Natural killer cell treated with Interleukin-12 subunit alpha and Interleukin-12 subunit beta and Interleukin-15 and Interleukin-18, amount 100 ng/mL, for 72 hours (primary cell): ENCODE results near the gene KCNMA1. TPM values are rescaled to one million over a fixed set of nuclear protein-coding genes. Genes with fewer than 3 reads are reported as not detected.
A peak's percentile ranks its signal among the peaks of the same experiment; 100 is the strongest.

Experiments used
- ATAC-seq, 2 donors: fragments of 150-1000 bp; cut with Tn5 transposase in 1 of 2; sonication (Bioruptor Pico), chemical (Tn5 transposase) in 1 of 2; 2 replicates each; pipeline ENCODE4 v1.10.0; 2021
- DNase-seq: peaks from one replicate; pipeline ENCODE4 v3.0.0; 2022; ENCODE audit warnings: low spot score
- H3K27ac Mint-ChIP-seq, 2 donors: 1 replicate in 1 of 2; 2 replicates in 1 of 2; pipeline ENCODE4 v1.8.0; 2022; ENCODE audit warnings: mixed read lengths in 2 of 2, mild to moderate bottlenecking in 1 of 2, moderate library complexity in 1 of 2
- H3K27me3 Mint-ChIP-seq, 2 donors: 1 replicate in 1 of 2; 2 replicates in 1 of 2; pipeline ENCODE4 v1.8.0; 2022; ENCODE audit warnings: mixed read lengths in 2 of 2
- H3K36me3 Mint-ChIP-seq: one replicate; pipeline ENCODE4 v1.8.0; 2022; ENCODE audit warnings: mixed read lengths
- H3K4me1 Mint-ChIP-seq, 2 donors: 1 replicate in 1 of 2; 2 replicates in 1 of 2; pipeline ENCODE4 v1.8.0; 2022; ENCODE audit warnings: low read depth in 2 of 2, mixed read lengths in 2 of 2, mild to moderate bottlenecking in 1 of 2
- H3K4me3 Mint-ChIP-seq: one replicate; pipeline ENCODE4 v1.8.0; 2022; ENCODE audit warnings: mixed read lengths
- H3K9me3 Mint-ChIP-seq: 2 replicates; pipeline ENCODE4 v1.8.0; 2022; ENCODE audit warnings: mixed read lengths
- total RNA-seq, 2 donors: library from RNA; stranded (reverse); gene quantifications; one replicate each; pipeline ENCODE4 v1.2.3, GENCODE V29; 2022

KCNMA1 gene
- total RNA-seq, 2 donors from 2014 or later, result 2.8 TPM; not detected in 1

- no peak for DNase-seq
- Mint-ChIP-seq H3K4me1 (peaks cover 0 to 3% of the 10 kb centered on the region in 2 donors), H3K27ac (no peak overlapping the region), H3K27me3 (peaks cover 60 to 72% of the 10 kb centered on the region in 2 donors), H3K9me3 (no peaks in the 10 kb centered on the region), H3K4me3 (no peak overlapping the region), H3K36me3 (no peaks in the 10 kb centered on the region)
- ATAC-seq, result no peak
Observed at GRCh38 chr10:77636282-77636966, 1.2 kb downstream of the KCNMA1 start.

- H3K4me1 Mint-ChIP-seq, result peaks cover 0 to 3% of the 10 kb centered on the region in 2 donors
- no peak overlapping the region for H3K27ac Mint-ChIP-seq
- DNase-seq, result no peak
- H3K4me3 Mint-ChIP-seq, result no peak overlapping the region
- H3K9me3 Mint-ChIP-seq, result no peaks in the 10 kb centered on the region
- ATAC-seq, result no peak
- H3K27me3 Mint-ChIP-seq, result peaks cover 53 to 64% of the 10 kb centered on the region in 2 donors
- no peaks in the 10 kb centered on the region for H3K36me3 Mint-ChIP-seq
Observed at GRCh38 chr10:77635402-77636227, 2.0 kb downstream of the KCNMA1 start.

DNA sequence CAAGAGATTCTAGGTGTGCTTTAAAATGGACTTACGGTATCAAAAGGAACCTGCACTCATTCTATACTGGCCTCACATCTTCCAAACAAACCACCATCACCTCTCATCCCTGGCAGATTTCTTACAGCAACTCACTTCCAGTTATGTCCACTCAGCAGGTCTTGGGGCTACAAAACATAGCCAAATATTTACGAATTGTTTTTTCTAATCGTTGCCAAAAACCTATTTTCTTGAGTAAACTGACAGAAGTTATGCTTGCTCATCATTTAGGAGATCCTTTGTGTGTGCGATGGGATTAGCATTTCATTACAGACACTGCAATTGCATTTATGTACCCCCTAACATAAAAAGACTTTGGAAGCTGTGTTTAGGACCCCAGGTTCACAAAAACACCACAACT lies 2.7 kb downstream of the KCNMA1 start:
- DNase-seq (no peak), ATAC-seq (no peak)
- H3K9me3 Mint-ChIP-seq, result no peaks in the 10 kb centered on the region
- no peak overlapping the region for H3K27ac Mint-ChIP-seq
- peaks cover 47 to 58% of the 10 kb centered on the region in 2 donors for H3K27me3 Mint-ChIP-seq
- no peak overlapping the region for H3K4me3 Mint-ChIP-seq
- H3K4me1 Mint-ChIP-seq, result peaks cover 0 to 3% of the 10 kb centered on the region in 2 donors
- H3K36me3 Mint-ChIP-seq, result no peaks in the 10 kb centered on the region

DNA sequence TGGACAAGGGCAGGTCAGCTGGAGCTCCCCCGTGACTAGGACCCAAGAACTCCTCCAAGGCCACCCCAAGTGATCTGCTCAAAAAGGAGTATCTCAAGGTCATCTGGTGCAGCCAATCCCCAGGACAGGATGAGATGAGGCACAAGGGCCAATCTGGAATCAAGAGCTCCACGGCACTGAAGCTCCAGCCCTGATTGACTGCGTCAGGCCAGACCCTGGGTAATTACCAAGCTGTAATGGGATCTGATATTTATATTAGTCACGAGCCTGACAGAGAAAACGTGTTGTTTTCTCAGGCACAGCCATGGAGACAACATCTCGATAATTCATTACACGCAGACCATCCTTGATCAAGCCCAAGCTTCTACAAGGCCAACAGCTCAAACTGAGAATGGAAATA lies 4.2 kb downstream of the KCNMA1 start:
- Mint-ChIP-seq H3K4me1 (peaks cover 0 to 6% of the 10 kb centered on the region in 2 donors), H3K9me3 (no peaks in the 10 kb centered on the region), H3K36me3 (no peaks in the 10 kb centered on the region), H3K4me3 (no peak overlapping the region), H3K27ac (no peak overlapping the region), H3K27me3 (peaks cover 40 to 46% of the 10 kb centered on the region in 2 donors)
- ATAC-seq (no peak), DNase-seq (no peak)

- H3K9me3 Mint-ChIP-seq, result no peaks in the 10 kb centered on the region
- peaks cover 0 to 3% of the 10 kb centered on the region in 2 donors for H3K4me1 Mint-ChIP-seq
- no peak overlapping the region for H3K4me3 Mint-ChIP-seq
- DNase-seq (no peak), ATAC-seq (no peak)
- no peak overlapping the region for H3K27ac Mint-ChIP-seq
- H3K27me3 Mint-ChIP-seq, result peaks cover 32 to 37% of the 10 kb centered on the region in 2 donors
- no peaks in the 10 kb centered on the region for H3K36me3 Mint-ChIP-seq
Observed at GRCh38 chr10:77631241-77631640, 6.4 kb downstream of the KCNMA1 start.

GRCh38 chr10:77630507-77630848 lies 7.1 kb downstream of the KCNMA1 start:
- Mint-ChIP-seq H3K4me1 (peaks cover 0 to 3% of the 10 kb centered on the region in 2 donors), H3K27me3 (peaks cover 25 to 30% of the 10 kb centered on the region in 2 donors), H3K4me3 (no peak overlapping the region), H3K36me3 (no peaks in the 10 kb centered on the region), H3K9me3 (no peaks in the 10 kb centered on the region), H3K27ac (no peak overlapping the region)
- DNase-seq (no peak), ATAC-seq (no peak)

DNA sequence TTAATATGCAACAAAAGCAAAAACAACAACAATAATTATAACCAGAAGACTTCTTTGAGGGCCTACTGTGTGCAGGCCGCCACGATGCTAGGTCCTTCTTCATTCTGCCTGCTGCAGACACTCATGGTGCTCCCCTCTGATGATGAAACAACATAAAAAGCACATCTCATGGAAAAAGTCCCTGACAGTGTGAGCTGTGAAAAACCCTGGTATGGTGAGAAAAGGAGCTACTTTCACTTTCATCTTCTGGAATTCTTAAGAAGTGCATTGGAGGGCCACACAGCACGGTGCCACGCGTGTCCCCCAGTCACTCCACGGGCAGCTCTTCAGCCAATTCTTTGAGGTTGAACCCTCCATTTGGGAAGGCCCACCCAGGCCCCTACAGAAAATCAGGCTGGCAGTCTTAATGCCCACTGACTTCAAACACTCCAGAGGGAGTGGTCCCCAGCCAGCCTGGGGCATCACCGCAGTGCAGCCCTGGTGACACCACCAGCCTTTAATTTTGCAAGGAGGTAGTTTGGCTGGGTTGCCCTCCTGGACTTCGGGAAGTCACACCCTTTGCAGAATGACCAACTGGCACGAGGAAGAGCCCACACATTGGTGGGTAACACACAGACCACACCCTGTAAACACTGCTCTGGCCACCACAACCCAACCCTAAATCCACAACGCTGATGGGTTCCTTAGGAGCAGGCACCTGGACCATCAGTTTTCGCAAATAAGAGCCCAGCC lies 7.7 kb downstream of the KCNMA1 start:
- Mint-ChIP-seq H3K9me3 (no peaks in the 10 kb centered on the region), H3K36me3 (no peaks in the 10 kb centered on the region), H3K4me3 (no peak overlapping the region), H3K27ac (no peak overlapping the region), H3K27me3 (peaks cover 21 to 24% of the 10 kb centered on the region in 2 donors), H3K4me1 (peaks cover 0 to 3% of the 10 kb centered on the region in 2 donors)
- DNase-seq (no peak), ATAC-seq (peak in 1 of 2 donors; percentile 48)

- DNase-seq (no peak), ATAC-seq (no peak)
- H3K4me3 Mint-ChIP-seq, result no peak overlapping the region
- H3K4me1 Mint-ChIP-seq, result peaks cover 0 to 3% of the 10 kb centered on the region in 2 donors
- peaks cover 14 to 16% of the 10 kb centered on the region in 2 donors for H3K27me3 Mint-ChIP-seq
- no peaks in the 10 kb centered on the region for H3K9me3 Mint-ChIP-seq
- H3K27ac Mint-ChIP-seq, result no peak overlapping the region
- H3K36me3 Mint-ChIP-seq, result no peaks in the 10 kb centered on the region
Observed at GRCh38 chr10:77628906-77629730, 8.5 kb downstream of the KCNMA1 start.

GRCh38 chr10:77626266-77626935 lies 11.2 kb downstream of the KCNMA1 start:
- H3K4me1 Mint-ChIP-seq, result peaks cover 0 to 5% of the 10 kb centered on the region in 2 donors
- ATAC-seq, result no peak
- H3K27me3 Mint-ChIP-seq, result peaks cover 0 to 3% of the 10 kb centered on the region in 2 donors
- H3K27ac Mint-ChIP-seq, result no peak overlapping the region
- DNase-seq, result no peak
- no peaks in the 10 kb centered on the region for H3K9me3 Mint-ChIP-seq
- H3K4me3 Mint-ChIP-seq, result no peak overlapping the region
- H3K36me3 Mint-ChIP-seq, result no peaks in the 10 kb centered on the region

DNA sequence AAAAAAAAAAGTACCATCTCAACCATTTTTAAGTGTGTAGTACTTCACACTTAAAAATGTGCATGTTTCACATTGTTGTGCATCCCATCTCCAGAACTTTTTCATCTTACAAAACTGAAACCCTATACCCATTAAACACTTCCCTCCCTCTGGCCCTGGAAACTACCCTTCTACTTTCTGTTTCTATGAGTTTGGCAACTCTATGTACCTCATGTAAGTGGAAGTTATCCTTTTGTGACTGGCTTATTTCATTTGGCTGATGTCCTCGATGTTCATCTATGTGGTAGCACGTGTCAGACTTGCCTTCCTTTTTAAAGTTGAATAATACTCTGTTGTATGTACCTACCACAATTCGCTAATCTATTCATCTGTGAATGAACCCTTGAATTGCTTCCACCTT lies 12.2 kb downstream of the KCNMA1 start:
- peaks cover 0 to 5% of the 10 kb centered on the region in 2 donors for H3K4me1 Mint-ChIP-seq
- H3K27me3 Mint-ChIP-seq, result peaks cover 0 to 3% of the 10 kb centered on the region in 2 donors
- H3K4me3 Mint-ChIP-seq, result no peak overlapping the region
- no peak for ATAC-seq
- no peak for DNase-seq
- no peaks in the 10 kb centered on the region for H3K36me3 Mint-ChIP-seq
- H3K27ac Mint-ChIP-seq, result no peak overlapping the region
- no peaks in the 10 kb centered on the region for H3K9me3 Mint-ChIP-seq

DNA sequence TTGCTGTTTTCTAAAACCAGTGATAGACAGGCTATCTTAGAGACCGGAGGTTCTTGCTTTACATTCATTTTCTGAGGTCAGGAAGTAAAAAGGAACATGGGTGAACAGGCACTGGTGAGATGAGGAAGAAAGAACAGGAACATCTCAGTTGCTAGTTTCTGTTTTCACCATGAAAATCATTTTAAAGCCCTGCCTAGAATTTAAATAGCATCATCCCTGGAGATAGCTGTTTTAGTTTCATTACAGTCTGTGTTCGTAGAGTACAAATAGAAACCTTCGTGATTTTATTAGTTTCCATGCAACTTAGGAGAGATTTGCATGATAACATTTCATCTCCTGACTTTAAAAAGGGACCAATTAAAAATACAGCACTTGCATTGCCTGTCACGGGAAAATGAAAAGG lies 14.7 kb downstream of the KCNMA1 start:
- Mint-ChIP-seq H3K4me1 (peaks cover 0 to 2% of the 10 kb centered on the region in 2 donors), H3K27me3 (no peaks in the 10 kb centered on the region), H3K4me3 (no peak overlapping the region)

GRCh38 chr10:77620731-77621130 lies 16.9 kb downstream of the KCNMA1 start:
- H3K27me3 Mint-ChIP-seq, result peaks cover 0 to 3% of the 10 kb centered on the region in 2 donors
- DNase-seq, result no peak
- peaks cover 0 to 2% of the 10 kb centered on the region in 2 donors for H3K4me1 Mint-ChIP-seq
- H3K4me3 Mint-ChIP-seq, result no peak overlapping the region
- H3K9me3 Mint-ChIP-seq, result no peaks in the 10 kb centered on the region
- H3K27ac Mint-ChIP-seq, result no peak overlapping the region
- no peak for ATAC-seq
- no peaks in the 10 kb centered on the region for H3K36me3 Mint-ChIP-seq

More for the DNA sequence above, 14.7 kb downstream of the KCNMA1 start:
- Mint-ChIP-seq H3K27ac (no peak overlapping the region), H3K36me3 (no peaks in the 10 kb centered on the region), H3K9me3 (no peaks in the 10 kb centered on the region)
- no peak for DNase-seq
- ATAC-seq, result no peak
